GM18858 (cell line): ENCODE data around the gene MACROD2.

Experiments
- ATAC-seq: cut with Tn5 transposase; IDR thresholded peaks from one replicate; pipeline ENCODE4 v1.9.1; 2021; ENCODE audit not compliant: unreplicated experiment

The MACROD2 gene

DNA sequence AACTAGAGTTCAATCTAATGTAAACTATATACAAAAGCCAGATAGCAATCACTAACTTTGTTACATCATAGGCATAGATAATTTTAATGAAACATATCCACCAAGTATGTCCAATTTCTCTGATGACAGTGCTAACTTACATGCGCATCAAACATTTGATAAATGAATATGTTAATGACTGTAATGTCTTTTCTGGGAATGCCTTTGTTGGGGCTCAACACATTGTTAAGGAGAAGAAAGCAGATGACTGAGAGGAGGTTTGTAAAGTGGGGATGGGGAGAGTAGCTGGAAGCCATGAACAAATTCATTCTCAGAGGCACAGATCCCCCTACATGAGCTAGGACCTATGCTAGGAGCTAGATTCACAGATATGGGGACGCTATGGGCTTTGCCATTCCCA is 1627.9 kb downstream of the MACROD2 start:
- no peak for ATAC-seq

DNA sequence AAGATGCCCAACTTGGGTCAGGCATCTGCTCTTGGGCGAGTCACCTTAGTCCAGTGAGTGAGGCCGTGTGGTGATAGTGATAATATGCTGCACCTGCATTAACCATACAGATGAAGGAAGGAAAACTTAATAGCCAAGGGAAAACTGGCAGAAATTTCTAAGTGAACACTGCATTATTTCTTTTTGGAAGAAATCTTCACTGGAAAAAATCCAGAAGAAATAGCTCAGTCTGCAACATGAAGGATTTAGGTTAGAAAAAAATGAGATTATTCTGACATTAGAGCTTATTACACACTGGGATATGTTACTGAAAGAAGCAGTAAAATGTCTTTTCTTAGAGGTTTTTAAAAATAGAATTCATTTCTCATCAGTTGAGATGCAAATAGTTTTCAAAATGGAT is 1630.7 kb downstream of the MACROD2 start:
- no peak for ATAC-seq

DNA sequence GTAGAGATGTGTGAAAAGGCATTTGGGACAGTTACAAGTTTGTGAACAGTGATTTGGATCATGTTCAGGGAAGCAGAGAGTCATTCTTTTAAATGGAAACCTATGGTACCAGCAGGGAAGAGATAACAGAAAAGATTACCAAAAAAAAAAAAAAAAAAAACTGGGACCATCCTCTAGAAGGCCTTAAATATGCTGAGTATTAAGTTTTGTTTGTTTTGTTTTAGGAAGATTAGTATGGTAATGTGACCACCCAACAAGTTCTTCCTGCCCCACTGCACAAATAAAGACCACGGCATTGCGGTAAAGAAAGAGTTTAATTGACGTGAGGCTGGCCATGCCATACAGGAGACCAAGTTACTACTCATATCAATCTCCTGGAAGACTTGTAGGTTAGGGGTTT is 1631.8 kb downstream of the MACROD2 start:
- no peak for ATAC-seq

DNA sequence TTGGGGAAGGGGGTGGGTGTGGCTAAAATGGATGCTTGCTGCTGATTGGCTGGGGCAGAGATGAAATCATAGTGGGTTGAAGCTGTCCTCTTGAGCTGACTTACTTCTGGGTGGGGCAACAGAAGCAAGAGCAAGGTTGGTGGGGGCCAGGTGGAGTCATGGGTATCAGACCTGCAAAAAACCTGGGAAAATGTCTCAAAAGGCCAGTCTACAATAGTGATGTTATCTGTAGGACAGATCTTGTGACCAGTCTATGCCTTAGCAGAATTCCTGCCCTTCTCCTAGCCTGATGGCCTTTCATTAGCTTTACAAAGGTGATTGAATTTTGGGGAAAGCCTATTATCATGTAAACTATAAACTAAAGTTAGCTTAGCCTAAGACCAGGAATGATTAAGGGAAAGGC is 1632.2 kb downstream of the MACROD2 start:
- no peak for ATAC-seq

DNA sequence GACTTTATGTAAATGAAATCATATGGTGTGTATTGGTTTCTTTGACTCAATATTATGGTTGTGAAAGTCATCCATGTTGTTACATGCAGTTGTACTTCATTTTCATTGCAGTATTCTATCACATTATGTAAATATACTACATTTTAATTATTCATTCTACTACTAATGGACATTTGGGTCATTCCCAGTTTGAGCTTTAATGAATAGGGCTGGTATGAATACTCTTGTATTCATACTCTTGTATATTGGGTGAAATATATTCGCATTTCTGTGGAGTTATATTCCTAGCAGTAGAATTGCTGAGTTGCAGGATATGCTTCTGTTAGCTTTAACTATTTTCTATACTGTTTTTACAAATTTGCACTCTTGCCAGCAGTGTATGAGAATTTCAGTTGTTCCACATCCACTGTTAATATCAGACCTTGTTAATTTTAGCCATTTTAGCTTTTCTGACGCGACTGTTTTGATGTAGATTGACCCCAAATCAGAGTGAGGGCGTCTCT is 1633.6 kb downstream of the MACROD2 start:
- ATAC-seq: no peak

DNA sequence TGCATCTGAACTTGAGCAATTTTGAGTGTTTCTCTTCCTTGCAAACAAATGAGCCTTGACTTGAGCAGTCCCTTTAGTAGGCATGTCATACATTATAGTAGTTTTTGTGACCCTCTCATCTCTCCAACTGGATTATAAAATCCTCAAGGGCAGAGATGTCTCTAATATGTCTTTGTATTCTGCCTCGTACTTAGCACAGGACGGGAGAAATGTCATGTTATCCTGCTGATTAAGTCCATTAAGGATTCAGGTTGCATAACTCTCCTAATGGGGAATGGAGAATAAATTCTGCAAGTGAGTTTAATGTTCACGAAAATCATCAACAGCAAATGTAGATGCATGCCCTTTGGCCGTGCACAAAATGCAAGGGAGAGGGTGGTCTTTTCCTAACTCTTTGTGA is 1635.0 kb downstream of the MACROD2 start:
- no peak for ATAC-seq

DNA sequence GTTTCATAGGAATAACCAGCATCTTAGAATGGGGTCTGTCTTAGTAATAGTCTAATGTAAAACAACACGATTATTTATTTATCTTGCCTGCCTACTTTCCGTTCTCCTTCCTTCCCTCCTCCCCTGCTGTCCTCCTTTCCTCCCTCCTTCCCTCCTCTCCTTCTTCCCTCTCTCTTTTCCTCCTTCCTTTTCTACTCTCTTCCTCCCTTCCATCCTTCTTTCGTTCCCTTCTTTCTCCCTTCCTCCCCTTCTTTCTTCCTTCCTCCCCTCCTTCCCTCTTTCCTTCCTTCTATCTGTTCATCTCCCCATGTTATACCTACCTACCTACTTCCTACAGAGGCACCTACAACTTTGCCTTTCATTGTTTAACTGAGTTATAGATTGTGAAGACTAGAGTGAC is 1637.4 kb downstream of the MACROD2 start:
- no peak for ATAC-seq

DNA sequence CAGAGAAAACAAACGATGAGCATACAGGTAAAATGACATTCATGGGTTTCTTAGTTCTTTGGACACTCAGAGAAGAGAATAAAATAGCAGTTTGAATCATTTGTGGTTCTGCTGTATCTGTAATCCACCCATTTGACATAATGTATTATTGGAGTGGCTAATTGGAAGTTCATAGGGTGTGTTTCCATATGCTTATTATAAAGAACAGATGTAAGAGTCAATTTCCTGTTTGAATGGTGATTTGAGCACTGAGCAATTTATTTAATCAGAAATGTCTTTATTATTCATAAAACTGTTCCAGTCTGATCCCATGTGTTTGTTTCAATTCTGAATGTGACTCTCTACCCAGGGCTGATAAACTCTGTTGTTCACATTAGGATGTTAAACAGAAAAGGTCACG is 1638.8 kb downstream of the MACROD2 start:
- no peak for ATAC-seq

DNA sequence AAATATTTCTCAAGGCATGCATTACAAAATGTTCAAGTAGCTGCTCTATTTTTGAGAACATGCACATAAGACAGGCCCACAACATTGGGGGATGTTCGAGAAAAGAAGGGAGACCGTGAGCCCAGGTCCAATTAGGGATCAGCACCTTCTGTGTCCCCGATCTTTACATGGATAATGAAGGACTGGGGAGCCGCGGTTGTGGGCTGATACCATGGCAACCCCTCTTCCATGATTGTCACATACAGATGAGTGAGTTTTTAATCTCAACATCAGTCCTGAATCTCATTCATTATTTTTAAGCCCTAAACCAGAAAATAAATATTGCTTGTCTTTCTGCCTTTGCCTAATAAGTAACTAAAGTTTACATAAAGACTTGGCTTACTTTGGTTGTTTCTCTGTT is 1642.2 kb downstream of the MACROD2 start:
- ATAC-seq: no peak

DNA sequence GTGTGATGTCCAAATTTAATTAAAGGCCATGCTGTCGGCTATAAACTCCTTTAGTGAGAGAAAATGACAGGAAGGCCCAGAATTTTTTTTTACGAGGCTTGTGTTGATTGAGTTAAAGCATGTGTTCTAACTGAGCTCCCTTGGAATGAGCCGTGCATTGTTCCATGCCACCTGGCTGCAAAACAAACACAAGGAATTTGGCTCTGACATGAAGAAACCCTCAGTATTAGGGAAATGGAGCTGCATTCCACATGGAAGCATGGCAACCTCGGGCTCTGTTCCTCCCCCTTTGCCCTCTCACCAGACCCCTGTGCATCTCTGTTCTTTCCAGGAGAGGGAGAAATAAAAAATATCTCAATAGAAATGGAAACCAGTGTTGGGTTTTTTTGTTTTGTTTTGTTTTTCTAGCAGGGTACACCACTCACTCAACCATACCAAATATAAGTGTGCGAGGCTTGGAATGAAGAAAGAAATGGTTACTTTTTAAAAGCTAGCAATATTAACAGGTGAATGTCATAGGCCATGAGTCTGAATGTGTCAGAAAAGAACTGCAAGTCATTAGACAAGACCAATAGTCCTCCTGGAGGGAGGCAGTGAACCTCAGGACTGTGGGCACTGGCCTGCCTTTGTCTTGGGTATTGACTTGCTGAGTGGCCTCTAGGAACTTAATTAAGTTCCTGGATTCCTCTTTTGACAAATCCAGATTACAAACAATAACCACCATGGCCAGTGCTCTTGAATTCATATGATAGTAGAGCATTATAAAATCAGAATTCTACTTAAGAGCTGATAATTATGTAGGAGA is 1642.8 kb downstream of the MACROD2 start:
- ATAC-seq: no peak

DNA sequence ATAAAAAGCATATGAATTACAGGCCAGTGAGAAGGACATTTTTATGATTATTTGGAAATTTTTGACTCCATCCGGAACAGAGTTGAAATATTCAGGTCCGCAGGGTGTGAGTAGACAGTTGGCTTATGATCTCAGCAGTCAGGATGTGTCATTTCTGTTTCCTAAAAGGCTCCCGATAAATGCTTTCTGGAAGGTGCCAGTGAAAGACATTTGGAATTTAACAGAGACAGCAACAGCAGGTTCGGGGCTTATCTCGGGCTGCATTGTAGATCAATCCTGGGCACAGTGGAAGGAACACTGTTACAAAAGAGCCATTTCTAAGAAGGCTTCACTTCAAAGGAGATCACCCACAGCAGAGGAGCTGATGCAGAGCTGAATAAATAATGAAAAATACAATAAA is 1643.5 kb downstream of the MACROD2 start:
- no peak for ATAC-seq

DNA sequence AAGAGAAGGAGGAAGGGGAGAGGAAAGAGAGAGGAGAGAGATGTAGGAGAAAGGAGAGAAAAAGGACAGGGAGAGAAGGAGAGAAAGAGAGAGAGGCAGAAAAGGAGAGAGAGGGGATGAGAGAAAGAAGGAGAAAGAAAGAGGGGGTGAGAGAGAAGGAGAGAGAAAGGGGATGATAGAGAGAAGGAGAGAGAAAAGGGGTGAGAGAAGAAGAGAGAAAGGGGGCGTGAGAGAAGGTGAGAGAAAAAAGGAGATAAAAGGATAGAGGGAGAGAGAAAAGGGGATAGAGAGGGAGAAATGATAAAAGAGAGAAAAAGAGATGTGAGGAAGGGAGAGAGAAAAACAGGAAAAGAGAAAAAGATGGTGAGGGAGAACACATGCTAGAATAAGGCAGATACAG is 1644.5 kb downstream of the MACROD2 start:
- ATAC-seq: no peak

DNA sequence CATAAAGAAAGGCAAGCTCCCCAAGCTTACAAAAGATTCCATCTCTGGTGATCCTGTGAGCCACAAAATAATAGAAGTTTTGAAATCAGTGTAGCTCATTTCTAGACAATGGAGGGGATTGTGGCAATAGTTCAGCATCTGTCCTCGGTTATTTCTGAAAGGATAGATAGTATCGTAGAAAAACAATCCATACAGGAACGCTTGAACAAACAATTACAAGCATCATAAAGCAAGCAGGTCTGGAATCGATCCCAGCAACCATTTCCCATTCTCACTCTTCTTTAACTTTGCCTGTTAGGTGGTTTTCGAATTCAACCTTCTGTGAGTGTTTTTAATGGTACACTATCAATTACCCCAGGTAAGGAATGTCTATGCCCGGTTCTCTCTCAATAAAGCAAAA is 1646.8 kb downstream of the MACROD2 start:
- no peak for ATAC-seq

DNA sequence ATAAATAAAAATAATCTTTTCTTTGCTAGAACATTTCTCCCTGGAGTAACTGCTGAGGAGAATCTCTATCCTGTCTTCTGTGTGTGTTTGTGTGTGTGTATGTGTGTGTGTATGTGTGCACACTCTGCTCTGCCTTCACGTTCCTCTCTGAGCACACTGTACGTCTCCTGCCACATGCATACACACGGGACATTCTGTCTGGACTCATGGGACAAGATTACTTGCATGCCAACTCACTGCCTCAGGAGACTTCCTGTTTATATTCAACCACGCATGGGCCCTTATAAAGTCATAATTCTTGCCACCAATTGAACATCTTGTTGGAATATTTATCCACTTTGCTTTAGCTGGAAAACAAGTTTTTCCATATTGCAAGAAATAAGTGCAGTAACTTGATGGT is 1647.4 kb downstream of the MACROD2 start:
- ATAC-seq: no peak

DNA sequence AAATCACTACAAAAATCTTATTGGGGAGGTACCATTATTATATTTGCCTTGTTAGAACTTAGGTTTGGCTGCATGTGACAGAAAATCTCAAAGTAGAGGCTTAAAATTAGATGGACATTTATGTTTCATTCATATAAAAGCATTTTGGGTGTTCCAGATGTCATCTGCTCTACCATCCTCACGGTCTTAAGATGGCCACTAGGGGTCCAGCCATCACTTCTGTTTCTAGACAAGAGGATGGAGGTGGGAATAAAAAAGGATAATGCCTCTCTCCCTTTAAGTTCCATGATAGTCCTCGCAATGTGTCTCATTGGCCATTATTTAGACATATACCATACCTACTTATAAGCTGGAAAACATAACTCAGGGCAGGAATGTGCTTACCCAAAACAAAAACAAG is 1648.4 kb downstream of the MACROD2 start:
- ATAC-seq: no peak

DNA sequence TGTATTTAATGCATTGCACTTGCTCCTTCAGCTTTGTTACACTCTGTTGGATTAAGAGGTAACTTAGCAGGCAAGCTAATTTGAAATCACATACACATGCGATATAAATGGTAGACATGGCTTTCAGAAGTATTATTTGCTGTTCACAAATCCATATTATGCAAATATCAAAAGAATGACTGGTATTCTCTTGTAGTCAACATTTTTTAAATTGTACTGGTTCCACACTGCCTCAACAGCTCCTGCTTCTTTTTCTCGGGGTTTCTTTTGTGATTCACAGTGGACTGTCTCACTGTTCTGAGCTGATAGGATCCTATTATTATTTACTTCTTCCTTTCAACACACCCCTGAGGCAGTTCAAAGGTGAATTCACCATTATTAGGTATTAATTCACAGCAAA is 1650.5 kb downstream of the MACROD2 start:
- ATAC-seq: no peak

DNA sequence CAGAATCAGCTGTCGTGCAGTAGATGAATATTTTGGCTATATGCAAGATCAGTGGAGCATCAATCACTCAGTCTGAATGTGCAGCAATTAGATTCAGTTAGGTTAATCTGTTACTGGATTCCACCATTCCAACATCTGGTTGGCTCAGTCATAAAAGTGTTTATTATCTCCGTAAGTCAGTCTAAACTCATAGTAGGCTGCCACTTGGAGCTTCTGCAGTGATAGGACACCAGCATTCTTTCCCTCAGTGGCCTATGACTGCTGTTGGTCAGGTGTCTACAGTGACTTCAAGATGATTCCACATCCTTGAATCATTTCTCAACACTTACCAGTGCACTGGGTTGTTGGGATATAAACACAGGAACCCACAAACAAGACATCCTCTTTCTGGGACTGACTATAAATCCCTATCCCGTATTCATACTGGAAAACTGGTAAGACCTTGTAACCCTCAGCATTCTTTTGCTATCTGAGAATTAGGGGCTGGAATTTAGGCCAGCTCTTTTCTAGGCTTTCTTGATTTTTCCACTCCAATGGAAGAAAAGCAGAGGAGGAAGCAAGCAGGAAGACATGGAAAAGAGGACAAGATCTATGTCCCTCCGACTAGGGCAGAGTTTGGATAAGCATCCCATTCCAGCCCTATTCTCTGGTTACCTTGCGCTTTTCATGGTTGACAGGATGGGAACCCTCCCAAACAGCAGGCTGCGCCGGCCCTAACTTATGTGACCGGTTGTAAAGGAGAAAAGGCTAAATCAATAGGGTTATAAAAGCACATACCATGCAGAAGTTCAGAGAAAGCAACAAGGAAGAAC is 1658.3 kb downstream of the MACROD2 start:
- ATAC-seq: no peak

DNA sequence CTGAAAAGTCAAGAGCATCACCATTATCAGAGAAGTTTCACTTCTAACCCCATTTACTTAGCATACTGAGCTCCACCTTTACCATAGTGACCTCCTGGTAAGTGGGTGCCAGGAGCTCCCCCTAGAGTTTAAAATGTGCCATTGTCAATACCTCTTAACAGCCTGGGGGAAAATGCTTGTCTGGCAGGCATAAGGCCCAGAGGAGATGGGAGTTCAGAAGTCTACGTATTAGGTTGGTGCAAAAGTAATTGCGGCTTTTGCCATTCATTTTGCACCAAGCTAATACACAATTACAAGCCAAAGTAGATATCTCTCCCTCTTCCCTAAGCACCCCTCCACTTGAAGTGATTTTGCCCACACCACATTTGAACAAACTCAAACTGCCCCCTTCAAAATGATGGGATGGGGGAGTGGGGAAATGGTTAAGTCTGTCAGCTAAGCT is 1658.9 kb downstream of the MACROD2 start:
- ATAC-seq: peak; percentile 100

DNA sequence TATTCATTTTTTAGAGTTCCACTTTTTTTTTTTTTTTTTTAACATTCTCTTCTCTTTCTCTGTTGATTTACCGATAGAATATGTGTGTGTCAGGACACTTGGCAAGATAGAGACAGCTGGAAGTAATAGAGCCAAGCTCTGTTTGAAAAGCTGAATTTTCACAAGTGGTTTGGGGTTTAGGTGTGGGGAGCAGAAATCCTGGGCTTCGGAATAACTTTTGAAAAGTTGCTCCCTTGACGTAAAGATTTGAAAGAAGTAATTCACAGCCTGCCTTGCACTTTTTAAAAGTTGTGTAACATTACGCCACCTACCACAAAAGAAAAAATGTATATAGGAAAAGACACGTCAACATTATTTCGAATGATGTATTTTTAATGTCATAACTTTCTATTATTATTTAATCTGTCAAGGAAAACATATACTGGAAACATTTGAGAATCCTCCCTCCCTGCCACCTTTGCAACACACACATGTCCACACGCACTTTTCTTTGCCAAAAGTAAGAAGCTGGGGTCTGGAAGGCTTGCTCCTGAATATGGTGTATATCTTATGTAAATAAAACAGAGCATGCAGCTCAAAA is 1660.1 kb downstream of the MACROD2 start:
- no peak for ATAC-seq

DNA sequence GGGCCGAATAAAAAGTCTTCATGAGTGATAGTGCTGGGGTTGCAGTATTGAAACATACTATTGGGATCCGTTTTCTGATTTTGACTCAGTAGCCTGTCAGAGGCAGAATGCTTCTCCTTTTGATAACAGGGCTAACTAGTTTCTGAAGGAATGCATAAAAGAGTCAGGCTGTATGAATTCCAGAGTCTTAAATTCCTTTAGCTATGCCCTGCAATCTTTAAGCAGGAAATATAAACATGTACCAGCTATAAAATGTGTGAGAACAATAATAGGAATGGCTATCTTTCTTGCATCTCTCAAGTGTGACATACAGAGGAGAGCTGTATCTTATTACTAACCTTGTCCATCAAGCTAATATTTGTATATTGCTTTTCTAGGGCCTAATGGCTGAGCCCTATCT is 1660.8 kb downstream of the MACROD2 start:
- ATAC-seq: no peak

DNA sequence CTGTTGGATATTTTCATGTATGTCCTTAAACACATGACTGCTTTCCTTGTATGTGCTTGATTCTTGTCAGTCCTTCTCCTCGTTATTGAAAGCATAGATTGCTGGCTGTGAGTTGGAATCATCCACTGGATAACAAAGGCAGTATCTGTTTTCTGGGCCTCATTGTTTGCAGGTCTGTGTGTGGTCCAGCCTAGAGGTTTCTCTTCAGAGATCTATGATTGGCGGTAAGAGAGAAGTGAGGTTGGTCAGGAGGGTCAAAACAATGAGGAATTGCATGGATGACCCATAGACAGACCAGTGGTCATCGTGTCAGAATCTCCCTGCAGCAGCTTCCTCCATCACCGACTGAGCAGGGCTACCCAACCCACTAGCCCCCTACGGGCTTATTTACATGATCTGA is 1663.0 kb downstream of the MACROD2 start:
- ATAC-seq: no peak

DNA sequence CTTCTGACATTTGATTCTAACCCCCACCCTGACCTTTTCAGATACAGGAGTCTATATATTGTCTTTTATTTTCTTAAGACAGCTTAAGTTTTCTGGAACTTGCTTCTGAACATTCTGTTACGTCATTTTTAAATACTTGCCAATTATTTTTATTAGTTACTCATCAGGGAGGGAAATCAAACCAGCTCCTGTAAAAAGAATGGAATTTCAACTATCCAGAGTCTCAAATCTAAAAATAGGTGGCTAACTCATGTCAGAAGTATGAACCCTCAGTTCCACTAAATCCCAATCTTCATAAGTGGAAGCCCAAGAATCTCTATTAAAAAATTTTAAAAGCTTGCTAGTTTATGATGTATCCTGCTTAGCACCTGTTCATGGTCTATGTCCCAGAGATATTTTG is 1677.9 kb downstream of the MACROD2 start:
- no peak for ATAC-seq
